GM23338 (cell line): Measurements from ENCODE around the gene SLC5A4. TPM values are rescaled to one million over a fixed set of nuclear protein-coding genes. Genes with fewer than 3 reads are reported as not detected.

Source experiments
- ATAC-seq: fragments of 200-7000 bp; cut with Tn5 transposase; 3 replicates; pipeline ENCODE4 v1.9.1; 2020
- DNase-seq: peaks from one replicate; pipeline ENCODE4 v3.0.0-alpha.2; 2015; ENCODE audit warnings: low spot score
- H2AFZ ChIP-seq: fragments of 200-600 bp; sonication (generic); 2 replicates; pipeline ENCODE4 v1.8.0; 2016; ENCODE audit warnings: antibody characterized with exemption, mild to moderate bottlenecking, moderate library complexity
- H3F3A ChIP-seq: fragments of 200-600 bp; sonication (generic); replicated peaks from 2 replicates; pipeline ENCODE4 v1.8.0; 2017; ENCODE audit warnings: antibody characterized with exemption, mixed run types, low read depth
- H3K27ac ChIP-seq: fragments of 200-600 bp; sonication (generic); 2 replicates; pipeline ENCODE4 v1.6.1; 2016; ENCODE audit warnings: low read depth
- H3K27me3 ChIP-seq: fragments of 200-600 bp; sonication (generic); 2 replicates; pipeline ENCODE4 v1.8.0; 2016; ENCODE audit warnings: mild to moderate bottlenecking, mixed run types, moderate library complexity; ENCODE audit not compliant: insufficient read depth
- H3K36me3 ChIP-seq: fragments of 200-600 bp; sonication (generic); 2 replicates; pipeline ENCODE4 v1.8.0; 2016; ENCODE audit warnings: mild to moderate bottlenecking; ENCODE audit not compliant: insufficient read depth
- H3K4me1 ChIP-seq: fragments of 200-600 bp; sonication (generic); 2 replicates; pipeline ENCODE4 v1.8.0; 2016; ENCODE audit warnings: mild to moderate bottlenecking, moderate library complexity; ENCODE audit not compliant: insufficient read depth
- H3K4me2 ChIP-seq: fragments of 200-600 bp; sonication (generic); 2 replicates; pipeline ENCODE4 v1.7.1; 2017; ENCODE audit warnings: mixed run types
- H3K4me3 ChIP-seq: fragments of 200-600 bp; sonication (generic); 2 replicates; pipeline ENCODE4 v1.6.1; 2016; ENCODE audit warnings: mixed run types
- H3K79me2 ChIP-seq: fragments of 200-600 bp; sonication (generic); replicated peaks from 2 replicates; pipeline ENCODE4 v1.8.0; 2017; ENCODE audit warnings: mild to moderate bottlenecking; ENCODE audit not compliant: insufficient read depth
- H3K9me2 ChIP-seq: fragments of 200-600 bp; sonication (generic); 2 replicates; pipeline ENCODE4 v1.8.0; 2017; ENCODE audit not compliant: insufficient read depth
- H4K20me1 ChIP-seq: fragments of 200-600 bp; sonication (generic); replicated peaks from 2 replicates; pipeline ENCODE4 v1.8.0; 2017; ENCODE audit warnings: mild to moderate bottlenecking; ENCODE audit not compliant: insufficient read depth
- H3K27ac Mint-ChIP-seq: 2 replicates; pipeline ENCODE4 v1.8.0; 2020; ENCODE audit warnings: inconsistent platforms, mild to moderate bottlenecking, moderate library complexity, mixed read lengths
- H3K27me3 Mint-ChIP-seq: 3 replicates; pipeline ENCODE4 v1.8.0; 2022; ENCODE audit warnings: low read depth, mild to moderate bottlenecking, moderate library complexity, mixed read lengths, inconsistent platforms; ENCODE audit not compliant: insufficient read depth, poor library complexity
- H3K36me3 Mint-ChIP-seq: 3 replicates; pipeline ENCODE4 v1.8.0; 2021; ENCODE audit warnings: low read depth, mild to moderate bottlenecking, inconsistent platforms, moderate library complexity, mixed read lengths
- H3K4me1 Mint-ChIP-seq: 3 replicates; pipeline ENCODE4 v1.8.0; 2020; ENCODE audit warnings: mild to moderate bottlenecking, inconsistent platforms, mixed read lengths
- H3K4me3 Mint-ChIP-seq: 3 replicates; pipeline ENCODE4 v1.8.0; 2021; ENCODE audit warnings: moderate library complexity, mild to moderate bottlenecking, inconsistent platforms, mixed read lengths
- H3K9me3 Mint-ChIP-seq: 3 replicates; pipeline ENCODE4 v1.8.0; 2020; ENCODE audit warnings: moderate library complexity, mild to moderate bottlenecking, inconsistent platforms, mixed read lengths
- CREB1 ChIP-seq: fragments of 250-450 bp; sonication (Bioruptor Pico); IDR thresholded peaks from 2 replicates; pipeline ENCODE4 v1.5.0; 2020; ENCODE audit warnings: low read depth, mild to moderate bottlenecking, moderate library complexity
- CTCF ChIP-seq, 2 experiments: fragments of 200-600 bp in 1 of 2; sonication (generic) in 1 of 2; conservative IDR thresholded peaks; 2 replicates each; pipeline versions ENCODE4 v1.5.1 to v1.6.1; 2016 to 2017; ENCODE audit warnings: antibody characterized with exemption in 2 of 2, low read depth in 2 of 2, mild to moderate bottlenecking in 2 of 2, moderate library complexity in 1 of 2
- ETS1 ChIP-seq: IDR thresholded peaks from 2 replicates; pipeline ENCODE4 v1.6.1; 2016; ENCODE audit warnings: antibody characterized with exemption
- EZH2 ChIP-seq: fragments of 200-600 bp; sonication (generic); IDR thresholded peaks from one replicate; pipeline ENCODE4 v1.8.0; 2017; ENCODE audit warnings: antibody characterized with exemption, mild to moderate bottlenecking, low read depth; ENCODE audit not compliant: unreplicated experiment
- EZH2phosphoT487 ChIP-seq: fragments of 200-600 bp; sonication (generic); IDR thresholded peaks from one replicate; pipeline ENCODE4 v1.8.1; 2018; ENCODE audit warnings: antibody characterized with exemption; ENCODE audit not compliant: unreplicated experiment
- JUNB ChIP-seq: IDR thresholded peaks from one replicate; pipeline ENCODE4 v1.6.1; 2016; ENCODE audit warnings: antibody characterized with exemption; ENCODE audit not compliant: unreplicated experiment
- NANOG ChIP-seq: IDR thresholded peaks from 2 replicates; pipeline ENCODE4 v1.6.1; 2016; ENCODE audit warnings: antibody characterized with exemption, borderline replicate concordance
- REST ChIP-seq: IDR thresholded peaks from one replicate; pipeline ENCODE4 v1.6.1; 2018; ENCODE audit warnings: antibody characterized with exemption; ENCODE audit not compliant: unreplicated experiment
- STAT1 ChIP-seq: IDR thresholded peaks from one replicate; pipeline ENCODE4 v1.6.1; 2016; ENCODE audit warnings: antibody characterized with exemption; ENCODE audit not compliant: unreplicated experiment
- ZNF331 ChIP-seq: fragments of 250-450 bp; sonication (Bioruptor Pico); IDR thresholded peaks from 2 replicates; pipeline ENCODE4 v1.5.0; 2020; ENCODE audit warnings: low read depth, mild to moderate bottlenecking, moderate library complexity
- ZNF462 ChIP-seq: fragments of 250-450 bp; sonication (Bioruptor Pico); IDR thresholded peaks from 2 replicates; pipeline ENCODE4 v1.5.0; 2020; ENCODE audit warnings: mild to moderate bottlenecking, moderate library complexity
- polyA plus RNA-seq: library from polyadenylated mRNA; unstranded; fragments of >200 nt; fragmentation: Nextera tagmentation; extraction: Ambion mirVana; gene quantifications from 2 replicates; pipeline ENCODE4 v1.2.1, GENCODE V29; 2016
- total RNA-seq: library from RNA; depleted of rRNA; stranded (reverse); fragments of >200 nt; shearing (Covaris generic); gene quantifications from 2 replicates; pipeline ENCODE4 v1.2.3, GENCODE V29; 2014

The SLC5A4 gene
- total and polyA plus RNA-seq, 2 experiments from 2014 or later, result 0.16 TPM; not detected in 1

- TF ChIP-seq ZNF462 (CRISPR knock-in tag) (no peak), CREB1 (CRISPR knock-in tag) (no peak)
Observed at GRCh38 chr22:32270641-32271369, 15.7 kb upstream of the SLC5A4 start (continued).

GRCh38 chr22:32269316-32269715 is 14.2 kb upstream of the SLC5A4 start:
- H3K4me3 ChIP-seq, result no peak overlapping the region
- H2AFZ ChIP-seq, result no peak overlapping the region
- no peaks in the 10 kb centered on the region for H3K36me3 ChIP-seq
- peaks cover 8% of the 10 kb centered on the region for H3K27me3 Mint-ChIP-seq
- H3K9me2 ChIP-seq, result no peaks in the 10 kb centered on the region
- H3K27ac Mint-ChIP-seq, result no peak overlapping the region
- H3K27me3 ChIP-seq, result no peaks in the 10 kb centered on the region
- no peak for TF ChIP-seq ZNF331 (CRISPR knock-in tag)
- no peak for TF ChIP-seq JUNB
- no peak for TF ChIP-seq NANOG
- TF ChIP-seq STAT1, result no peak
- no peak for TF ChIP-seq CTCF (conservative IDR thresholded peaks at IDR 0.05; ENCODE audit: low read depth in 2 of 2)
- TF ChIP-seq ETS1, result no peak
- TF ChIP-seq EZH2, result no peak
- no peak for TF ChIP-seq EZH2phosphoT487
- no peak for TF ChIP-seq REST
- TF ChIP-seq CREB1 (CRISPR knock-in tag), result no peak
- no peaks in the 10 kb centered on the region for H3F3A ChIP-seq
- H3K4me2 ChIP-seq, result no peak overlapping the region
- H3K4me1 ChIP-seq, result no peaks in the 10 kb centered on the region
- ATAC-seq (no peak), DNase-seq (no peak)
- peaks cover 4% of the 10 kb centered on the region; the same call in 1 of the 3 replicates for H3K36me3 Mint-ChIP-seq
- no peak overlapping the region for H3K27ac ChIP-seq
- no peaks in the 10 kb centered on the region for H3K79me2 ChIP-seq
- no peaks in the 10 kb centered on the region for H4K20me1 ChIP-seq
- no peaks in the 10 kb centered on the region for H3K9me3 Mint-ChIP-seq
- peaks cover 4% of the 10 kb centered on the region; the same call in 1 of the 3 replicates for H3K4me1 Mint-ChIP-seq
- no peak overlapping the region for H3K4me3 Mint-ChIP-seq
